Germinal center (tissue), 1 donor: ENCODE data around the gene ERFE.

Experiments
- DNase-seq: peaks from one replicate; pipeline ENCODE4 v3.0.0; 2012; ENCODE audit warnings: mixed read lengths, low spot score

The ERFE gene

DNA sequence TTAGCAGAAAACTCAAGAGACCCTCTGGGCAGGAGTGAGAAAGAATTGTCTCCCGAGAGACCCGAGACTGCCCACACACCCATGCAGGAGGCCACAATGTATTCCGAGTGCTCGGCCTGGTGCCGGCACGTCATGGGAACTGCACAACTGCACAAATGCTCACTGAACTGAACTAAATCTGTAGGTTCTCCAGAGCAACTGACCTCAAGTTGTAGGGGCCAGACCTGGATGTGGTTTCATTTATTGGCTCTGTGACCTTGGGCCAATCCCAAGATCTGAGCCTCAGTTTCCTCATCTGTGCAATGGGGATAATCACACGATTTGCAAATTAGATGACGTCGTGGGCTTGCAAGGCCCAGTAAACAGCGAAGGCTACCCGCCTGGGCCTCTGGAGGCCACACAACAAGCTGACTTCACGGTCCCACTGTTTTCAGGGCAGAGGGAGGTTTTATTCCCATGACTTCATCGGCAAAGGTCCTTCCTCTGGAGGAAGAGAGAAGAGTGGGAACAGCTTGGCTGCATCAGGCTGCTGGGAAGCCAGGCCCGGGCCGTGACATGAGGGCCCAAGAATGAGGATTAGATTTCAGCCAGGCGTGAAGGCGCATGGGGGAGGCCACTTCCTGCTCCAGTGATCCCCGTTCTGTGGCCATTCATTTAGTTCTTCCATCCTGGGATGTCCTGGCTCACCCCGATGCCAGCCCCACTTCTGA is 3.6 kb upstream of the ERFE start:
- DNase-seq, result no peak

- no peak for DNase-seq
These were observed 2.7 kb upstream of the ERFE start for GRCh38 chr2:238155761-238156694.

GRCh38 chr2:238157506-238158017 is 1.2 kb upstream of the ERFE start:
- DNase-seq, result no peak

DNA sequence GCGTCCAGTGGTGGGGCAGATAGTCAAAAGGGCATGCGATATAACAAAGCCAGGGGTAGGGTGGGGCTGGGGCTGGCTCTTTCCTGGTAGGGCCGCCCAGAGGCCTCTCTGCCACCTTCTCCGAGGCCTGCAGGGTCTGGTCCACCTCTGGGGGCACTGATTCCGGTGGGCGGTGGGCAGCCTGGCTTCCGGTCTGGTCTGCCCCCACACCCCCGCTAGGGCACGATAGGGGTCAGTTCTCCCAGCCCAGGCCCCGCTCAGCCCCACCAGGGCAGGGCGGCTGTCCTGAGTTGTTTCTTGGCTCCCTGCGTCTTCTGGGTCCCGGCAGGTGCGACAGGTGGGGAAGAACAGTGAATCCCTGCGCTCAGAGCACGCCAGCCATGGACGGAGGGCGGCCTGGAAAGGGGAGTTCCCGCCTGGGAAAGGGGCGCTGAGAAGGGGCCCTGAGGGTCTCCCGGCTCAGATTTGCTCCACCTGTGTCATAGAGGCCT is 707 bp upstream of the ERFE start:
- DNase-seq, result no peak

DNA sequence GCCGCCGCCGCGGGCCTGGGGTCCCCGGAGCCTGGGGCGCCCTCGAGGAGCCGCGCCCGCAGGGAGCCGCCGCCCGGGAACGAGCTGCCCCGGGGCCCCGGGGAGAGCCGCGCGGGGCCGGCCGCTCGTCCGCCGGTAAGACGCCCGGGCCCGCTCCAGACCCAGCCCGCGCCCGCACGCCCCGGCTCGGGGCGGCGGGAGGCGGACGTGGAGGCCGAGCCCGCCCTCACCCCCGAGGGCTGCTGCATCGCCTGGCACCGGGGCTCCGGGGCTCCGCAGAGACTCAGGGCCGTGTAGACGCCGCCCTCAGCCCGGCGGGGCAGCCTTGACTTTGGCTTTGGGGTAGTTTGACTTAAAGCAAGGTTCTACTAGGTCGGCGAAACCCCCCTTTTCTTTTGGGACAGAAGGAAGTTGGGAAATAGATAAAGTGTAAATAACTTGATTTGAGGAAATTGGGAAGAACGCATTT is 335 bp downstream of the ERFE start:
- peak; percentile 30 for DNase-seq

GRCh38 chr2:238159661-238160205 is 963 bp downstream of the ERFE start:
- no peak for DNase-seq

DNA sequence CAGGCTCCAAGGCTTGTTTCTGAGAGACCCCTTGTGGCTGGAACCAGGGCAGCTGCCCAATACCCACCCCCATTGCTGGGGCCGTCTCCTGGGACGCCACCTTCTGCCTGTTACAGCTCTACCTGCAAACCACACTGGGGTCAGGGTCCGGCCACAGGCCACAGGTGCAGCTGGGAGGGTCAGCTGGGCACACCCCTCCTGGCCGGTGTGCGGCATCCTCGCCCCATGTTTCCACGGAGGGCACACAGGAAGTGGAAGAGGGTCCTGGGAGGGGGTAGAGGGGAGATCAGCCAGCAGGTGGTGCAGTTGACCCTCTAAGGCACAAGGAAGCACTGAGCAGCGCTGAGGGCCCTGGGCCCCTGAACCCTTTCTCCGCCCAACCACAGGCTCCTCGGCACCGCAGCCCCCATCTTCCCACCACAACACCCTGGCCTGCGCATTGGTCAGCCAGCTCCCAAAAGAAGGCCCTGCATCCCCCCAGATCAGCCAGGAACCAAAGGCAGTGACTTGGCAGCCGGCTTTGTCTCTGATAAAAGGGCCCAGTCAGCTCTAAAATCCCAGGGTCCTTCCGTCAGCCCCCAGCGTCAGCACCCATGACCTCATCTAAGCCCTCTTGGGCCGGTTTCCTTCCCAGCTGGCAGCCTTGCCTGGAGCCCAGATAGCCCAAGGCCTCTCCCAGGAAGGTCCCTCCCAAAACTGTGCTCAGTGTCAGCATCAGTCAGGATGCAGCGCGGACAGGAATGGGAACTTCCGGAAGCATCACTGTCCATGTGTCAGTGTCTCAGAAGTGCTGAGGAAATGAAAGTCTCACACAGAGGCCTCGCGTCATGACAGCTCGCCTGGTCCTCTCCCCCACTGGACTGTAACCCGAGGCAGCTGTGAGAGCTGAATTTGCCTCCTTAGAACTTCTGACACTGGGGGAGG is 1.7 kb downstream of the ERFE start:
- peak; percentile 47 for DNase-seq

DNA sequence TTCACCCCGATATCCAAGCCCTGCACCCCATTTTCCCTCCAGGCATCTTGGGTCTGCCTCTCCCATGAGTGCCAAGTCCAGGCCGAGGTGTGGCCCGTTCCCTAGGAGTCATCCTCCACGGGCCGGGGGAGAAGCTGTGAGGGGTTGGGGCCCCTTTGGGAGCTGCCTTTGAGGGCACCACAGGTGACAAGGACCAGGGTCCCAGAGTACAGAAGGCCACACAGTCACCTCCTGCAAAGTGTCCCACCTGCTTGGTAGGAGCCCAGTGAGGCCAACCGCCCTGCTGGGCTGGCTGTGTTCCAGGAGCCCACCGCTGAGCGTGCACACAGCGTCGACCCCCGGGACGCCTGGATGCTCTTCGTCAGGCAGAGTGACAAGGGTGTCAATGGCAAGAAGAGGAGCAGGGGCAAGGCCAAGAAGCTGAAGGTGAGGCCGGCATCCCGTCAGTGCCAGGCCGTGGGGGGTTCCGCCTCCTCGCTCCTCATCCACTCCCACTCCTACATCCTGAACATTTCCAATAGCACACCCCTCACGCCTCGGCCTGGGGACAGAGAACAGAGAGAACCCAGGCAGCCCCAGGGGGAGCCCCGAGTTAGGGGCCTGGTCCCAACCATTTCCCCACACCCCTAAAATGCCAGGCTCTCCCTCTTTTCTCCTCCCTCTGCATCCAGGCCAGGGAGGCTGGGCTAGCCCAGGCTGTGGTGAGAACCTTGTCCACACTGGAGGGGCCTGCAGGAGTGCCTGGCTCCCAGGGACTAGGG is 2.7 kb downstream of the ERFE start:
- DNase-seq, result no peak

DNA sequence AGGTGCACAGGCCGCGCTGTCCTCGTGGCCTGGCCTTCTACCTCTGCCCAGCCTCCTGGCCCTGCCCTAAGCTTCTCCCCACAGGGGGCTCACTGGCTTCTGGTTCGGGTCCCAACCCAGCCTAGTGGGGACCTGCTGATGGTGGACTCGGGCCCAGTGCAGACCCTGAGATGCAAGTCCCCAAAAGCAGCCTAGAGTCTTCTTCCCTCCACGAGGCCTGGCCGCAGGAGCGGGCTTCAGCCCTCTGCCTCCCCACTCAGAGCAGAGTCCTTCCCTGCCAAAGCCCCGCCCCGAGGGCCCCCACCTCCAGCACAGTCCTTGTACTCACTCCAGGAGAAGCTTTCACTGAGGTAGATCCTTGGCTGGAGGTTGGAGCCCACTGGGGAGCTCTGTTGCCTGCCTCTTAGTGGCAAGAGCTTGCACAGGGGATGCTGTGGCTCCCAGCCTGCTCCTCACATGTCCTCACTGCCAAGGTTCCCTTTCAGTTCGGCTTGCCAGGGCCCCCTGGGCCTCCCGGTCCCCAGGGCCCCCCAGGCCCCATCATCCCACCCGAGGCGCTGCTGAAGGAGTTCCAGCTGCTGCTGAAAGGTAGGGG is 3.6 kb downstream of the ERFE start:
- DNase-seq, result no peak

DNA sequence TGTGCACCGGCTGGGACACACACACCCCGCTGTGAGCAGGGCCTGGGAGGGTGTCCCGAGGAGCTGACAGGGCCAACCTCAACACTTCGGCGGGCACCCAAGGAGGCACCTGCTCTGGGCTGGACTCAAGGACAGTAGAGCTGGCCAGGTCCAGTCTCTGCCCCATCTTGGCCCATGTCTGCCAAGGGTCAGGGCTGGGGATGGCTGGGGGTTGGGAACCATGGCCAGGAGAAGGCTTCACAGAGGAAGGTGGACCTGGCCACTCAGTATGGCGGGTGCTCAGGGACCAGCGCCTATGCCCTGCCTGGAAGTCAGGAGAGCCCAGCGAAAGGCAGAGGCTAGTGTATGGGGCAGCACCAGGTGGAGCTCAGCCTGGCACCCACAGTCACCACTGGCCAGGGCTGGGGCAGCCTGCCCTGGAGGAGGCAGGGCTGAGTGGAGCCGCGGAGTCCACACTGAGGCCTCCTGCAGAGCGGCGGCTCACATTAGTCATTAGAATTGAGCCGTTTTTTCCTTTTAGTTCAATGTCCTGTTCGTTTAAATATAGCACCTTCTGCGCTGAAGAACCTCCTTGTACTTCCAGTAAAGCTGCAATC is 4.2 kb downstream of the ERFE start:
- no peak for DNase-seq

GRCh38 chr2:238163481-238164198 is 4.9 kb downstream of the ERFE start:
- no peak for DNase-seq

GRCh38 chr2:238164906-238165287 is 6.1 kb downstream of the ERFE start:
- no peak for DNase-seq

- DNase-seq, result no peak
These were observed 6.6 kb downstream of the ERFE start for GRCh38 chr2:238165288-238165921.

GRCh38 chr2:238166391-238167343 is 7.9 kb downstream of the ERFE start:
- no peak for DNase-seq

DNA sequence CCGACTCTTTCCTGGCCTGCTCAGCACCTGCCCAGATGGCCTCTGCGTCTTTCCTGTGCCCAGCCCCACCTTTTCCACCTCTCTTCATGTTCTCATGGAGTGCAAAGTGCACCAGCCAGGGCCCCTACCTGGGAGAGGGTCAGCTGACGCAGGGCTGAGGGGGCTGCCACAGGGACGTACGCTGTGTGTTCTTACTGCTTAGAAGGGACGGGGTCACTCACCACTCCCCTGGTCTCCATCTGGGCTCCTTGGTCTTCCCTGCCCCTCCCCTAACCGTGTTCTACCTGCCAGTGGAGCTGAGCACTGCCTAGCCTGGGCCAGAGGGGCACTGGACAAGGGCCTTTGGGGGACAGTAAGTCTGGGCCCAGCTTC is 8.6 kb downstream of the ERFE start:
- DNase-seq, result no peak

- no peak for DNase-seq
These were observed 9.0 kb downstream of the ERFE start for GRCh38 chr2:238167761-238168160.

DNA sequence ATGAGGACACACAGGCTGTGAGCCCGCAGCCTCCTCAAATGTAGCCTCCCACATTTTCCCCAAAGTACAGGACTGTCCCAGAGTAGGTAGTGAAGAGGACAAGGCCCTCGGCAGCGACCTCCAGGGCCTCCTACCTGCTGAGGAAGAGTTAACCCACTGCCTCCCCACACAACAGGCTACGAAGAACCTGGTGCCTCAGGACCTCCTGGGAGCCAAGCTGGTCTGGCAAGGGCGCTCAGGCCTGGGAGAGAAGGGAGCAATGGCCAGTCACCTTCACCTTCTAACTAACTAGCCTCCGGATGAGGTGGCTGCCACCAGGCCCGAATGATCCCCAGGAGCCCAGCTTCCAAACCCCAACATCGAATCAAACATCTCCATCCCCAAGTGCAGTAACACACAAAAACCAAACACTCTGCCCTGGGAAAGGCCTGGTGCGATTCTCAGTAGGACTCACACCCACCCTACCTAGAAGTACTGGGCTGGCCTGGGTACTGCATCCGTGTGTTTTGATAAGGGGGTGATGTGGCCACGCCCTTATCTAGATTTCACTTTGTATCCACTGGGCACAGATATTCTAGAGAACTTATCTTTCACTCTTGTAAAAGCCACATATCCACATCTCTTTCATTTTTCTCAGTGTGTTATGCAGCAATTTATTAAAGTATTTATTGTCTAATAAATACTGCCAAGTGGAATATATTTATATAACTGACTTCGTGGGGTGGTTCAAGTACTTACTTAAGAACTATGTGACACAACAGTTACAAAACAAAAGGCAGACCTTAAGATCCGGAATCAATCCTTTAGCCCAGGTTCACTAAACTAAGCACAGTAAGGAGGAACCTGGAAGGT is 9.7 kb downstream of the ERFE start:
- no peak for DNase-seq
